Measurements from ENCODE around the gene TTC7B.
"Not testable (repeated sequence)": the region's sequence is repeated elsewhere in the genome, so short reads cannot be mapped to it uniquely, and the experiment has no call there.

TTC7B gene, protein sequence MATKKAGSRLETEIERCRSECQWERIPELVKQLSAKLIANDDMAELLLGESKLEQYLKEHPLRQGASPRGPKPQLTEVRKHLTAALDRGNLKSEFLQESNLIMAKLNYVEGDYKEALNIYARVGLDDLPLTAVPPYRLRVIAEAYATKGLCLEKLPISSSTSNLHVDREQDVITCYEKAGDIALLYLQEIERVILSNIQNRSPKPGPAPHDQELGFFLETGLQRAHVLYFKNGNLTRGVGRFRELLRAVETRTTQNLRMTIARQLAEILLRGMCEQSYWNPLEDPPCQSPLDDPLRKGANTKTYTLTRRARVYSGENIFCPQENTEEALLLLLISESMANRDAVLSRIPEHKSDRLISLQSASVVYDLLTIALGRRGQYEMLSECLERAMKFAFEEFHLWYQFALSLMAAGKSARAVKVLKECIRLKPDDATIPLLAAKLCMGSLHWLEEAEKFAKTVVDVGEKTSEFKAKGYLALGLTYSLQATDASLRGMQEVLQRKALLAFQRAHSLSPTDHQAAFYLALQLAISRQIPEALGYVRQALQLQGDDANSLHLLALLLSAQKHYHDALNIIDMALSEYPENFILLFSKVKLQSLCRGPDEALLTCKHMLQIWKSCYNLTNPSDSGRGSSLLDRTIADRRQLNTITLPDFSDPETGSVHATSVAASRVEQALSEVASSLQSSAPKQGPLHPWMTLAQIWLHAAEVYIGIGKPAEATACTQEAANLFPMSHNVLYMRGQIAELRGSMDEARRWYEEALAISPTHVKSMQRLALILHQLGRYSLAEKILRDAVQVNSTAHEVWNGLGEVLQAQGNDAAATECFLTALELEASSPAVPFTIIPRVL

DNA sequence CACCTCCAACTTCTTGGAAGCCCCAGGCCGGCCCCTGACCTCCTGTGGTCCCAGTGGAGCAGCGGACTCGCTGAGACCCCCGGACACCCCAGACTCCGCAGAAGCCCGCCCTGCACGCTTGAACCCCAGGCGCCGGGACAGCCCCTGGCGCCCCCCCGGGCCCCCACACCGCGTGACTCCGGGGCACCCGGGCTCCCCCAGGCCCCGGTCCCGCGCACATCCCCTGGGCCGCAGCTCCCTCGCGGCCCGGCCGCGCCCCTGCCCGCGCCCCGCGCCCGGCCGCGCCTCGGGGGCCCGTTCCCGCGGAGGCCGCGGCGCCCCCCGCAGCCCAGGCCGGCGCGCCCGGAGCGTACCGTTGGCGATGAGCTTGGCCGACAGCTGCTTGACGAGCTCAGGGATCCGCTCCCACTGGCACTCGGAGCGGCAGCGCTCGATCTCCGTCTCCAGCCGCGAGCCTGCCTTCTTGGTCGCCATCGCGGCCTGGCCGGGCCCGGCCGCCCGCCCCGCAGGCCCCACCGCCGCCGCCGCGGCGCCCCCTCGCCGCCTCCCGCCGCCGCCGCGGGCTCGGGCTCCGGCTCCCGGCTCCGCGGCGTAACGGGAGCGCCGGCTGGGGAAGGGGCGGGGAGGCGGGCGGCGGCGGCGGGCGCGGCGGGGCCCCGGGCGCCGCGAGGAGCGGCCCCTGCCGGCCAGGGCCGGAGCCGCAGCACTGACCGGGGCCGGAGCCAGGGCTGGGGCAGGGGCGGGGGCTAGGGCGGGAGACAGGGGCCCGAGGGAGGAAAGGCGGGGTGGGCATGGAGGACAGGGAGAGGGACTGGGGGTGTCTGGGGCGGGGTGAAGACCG is at the start of gene TTC7B:
Gene TTC7B, minus strand, starts transcription at position 609 of the 841 bp plus-strand sequence. Its CDS starts 135 bp downstream, at position 474.
- no peak for DNase-seq

DNA sequence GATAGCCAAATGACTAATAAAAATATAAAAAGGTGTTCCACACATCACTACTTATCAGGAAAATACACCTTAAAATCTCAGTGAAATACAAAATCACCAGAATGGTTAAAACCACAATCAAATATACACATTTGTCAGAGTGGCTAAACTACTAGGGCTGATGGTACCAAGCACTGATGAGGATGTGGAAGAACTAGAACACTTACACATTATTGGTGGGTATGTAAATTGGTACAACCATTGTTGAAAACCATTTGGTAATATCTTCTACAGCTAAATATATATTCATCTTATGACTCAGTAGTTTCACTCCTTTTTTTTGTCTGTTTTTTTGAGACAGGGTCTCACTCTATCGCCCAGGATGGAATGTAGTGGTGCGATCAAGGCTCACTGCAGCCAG is 48.5 kb upstream of the TTC7B start:
- no peak for DNase-seq

DNA sequence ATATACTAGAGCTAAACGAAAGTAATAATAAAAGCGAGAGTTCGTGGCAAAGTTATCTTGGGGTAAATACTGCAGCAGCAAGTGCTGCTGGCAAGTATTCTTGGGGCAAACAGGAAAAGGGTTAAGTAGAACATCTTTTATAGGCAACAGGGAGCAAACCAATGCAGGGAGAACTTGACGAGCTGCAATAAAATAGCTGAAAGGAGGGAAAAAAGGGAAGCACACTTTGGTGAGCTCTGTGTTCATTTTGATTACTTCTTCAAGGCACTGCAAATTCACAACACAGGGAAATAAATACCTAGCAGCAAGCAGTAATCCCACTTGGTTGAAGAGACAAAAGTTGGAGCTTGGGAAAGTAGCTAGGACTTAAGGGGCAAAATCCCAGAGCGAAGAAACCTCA is 42.3 kb upstream of the TTC7B start:
- DNase-seq = no peak

DNA sequence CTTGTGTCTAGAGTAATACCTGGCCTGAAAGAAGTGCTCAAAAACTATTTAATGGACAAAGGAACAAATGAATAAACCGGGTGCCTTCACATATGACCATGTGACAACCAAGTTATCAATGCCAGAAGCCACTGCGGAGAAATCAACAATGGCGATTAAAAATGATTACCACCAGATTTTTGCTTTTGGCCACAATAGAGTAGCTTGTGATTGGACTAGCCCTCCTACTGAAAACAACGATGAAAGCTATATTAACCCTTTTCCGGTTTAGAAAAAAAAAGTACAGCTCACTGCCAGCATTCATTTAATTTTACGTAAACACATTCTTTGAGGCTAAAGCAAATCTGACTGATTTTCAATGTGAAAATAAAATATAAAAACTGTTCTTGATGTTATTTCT is 41.6 kb upstream of the TTC7B start:
- no peak for DNase-seq

DNA sequence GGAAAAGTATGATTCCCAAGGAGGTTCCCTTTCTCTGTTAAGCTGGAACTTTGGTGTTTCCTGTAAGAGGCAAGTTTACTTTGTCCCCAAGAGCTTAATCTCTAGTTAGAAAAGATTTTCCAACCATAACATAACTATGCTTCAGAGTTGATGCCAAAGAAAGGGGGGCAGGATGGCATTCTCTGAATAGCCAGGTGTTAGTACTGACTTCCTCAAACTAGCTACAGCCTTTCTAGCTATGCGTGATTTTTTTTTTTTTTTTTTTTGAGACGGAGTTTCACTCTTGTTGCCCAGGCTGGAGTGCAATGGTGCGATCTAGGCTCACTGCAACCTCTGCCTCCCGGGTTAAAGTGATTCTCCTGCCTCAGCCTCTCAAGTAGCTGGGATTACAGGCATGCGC is 39.9 kb upstream of the TTC7B start:
- not testable (repeated sequence) for DNase-seq

DNA sequence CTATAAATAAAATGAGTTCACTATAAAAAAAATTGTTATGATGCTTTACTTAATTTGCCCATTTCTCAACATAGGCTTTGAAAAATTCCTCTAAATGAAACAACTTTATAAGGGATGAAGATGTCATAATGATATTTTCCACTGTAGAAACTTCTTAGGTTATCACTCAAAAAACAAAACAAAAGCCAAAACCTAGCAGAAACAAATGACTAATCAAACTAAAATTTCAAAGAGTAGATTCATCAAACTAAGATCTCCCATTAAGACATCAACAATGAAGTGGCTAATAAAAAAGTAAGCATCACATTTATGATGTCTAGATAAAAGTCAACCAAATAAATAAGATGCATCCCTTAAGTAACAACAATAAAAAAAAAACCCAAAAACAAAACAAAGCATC is 36.9 kb upstream of the TTC7B start:
- no peak for DNase-seq

DNA sequence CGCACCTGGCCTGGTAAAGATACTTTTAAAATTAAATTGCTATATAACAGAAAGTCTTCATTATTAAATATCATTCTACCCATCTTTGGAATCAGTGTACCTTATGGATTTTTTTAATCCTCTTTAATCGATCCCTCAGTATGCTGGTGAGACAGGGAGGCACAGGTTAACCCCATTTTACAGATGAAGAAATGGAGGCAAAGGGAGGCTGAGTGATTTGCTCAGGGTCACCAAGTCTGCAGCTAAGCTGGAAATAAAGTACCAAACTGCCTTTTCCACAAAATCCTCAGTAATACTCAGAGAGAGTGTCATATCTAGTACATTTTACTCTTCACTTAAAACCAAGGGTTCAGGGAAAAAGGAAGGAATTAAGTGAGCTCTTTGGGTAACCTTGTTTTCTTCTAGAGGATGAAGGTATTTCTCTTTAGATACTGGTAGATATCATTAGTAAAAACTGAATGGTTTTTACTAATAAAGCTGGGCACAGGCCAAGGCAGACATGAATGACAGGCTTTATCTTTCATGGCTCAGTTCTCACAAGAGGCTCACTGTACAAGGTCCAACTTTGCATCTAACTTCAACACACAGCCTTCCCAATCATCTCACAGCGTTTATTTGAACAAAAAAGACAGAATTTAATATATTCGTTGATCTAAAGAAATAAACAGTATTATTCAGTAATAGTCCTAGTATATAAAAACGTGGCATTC is 35.3 kb upstream of the TTC7B start:
- DNase-seq = no peak

DNA sequence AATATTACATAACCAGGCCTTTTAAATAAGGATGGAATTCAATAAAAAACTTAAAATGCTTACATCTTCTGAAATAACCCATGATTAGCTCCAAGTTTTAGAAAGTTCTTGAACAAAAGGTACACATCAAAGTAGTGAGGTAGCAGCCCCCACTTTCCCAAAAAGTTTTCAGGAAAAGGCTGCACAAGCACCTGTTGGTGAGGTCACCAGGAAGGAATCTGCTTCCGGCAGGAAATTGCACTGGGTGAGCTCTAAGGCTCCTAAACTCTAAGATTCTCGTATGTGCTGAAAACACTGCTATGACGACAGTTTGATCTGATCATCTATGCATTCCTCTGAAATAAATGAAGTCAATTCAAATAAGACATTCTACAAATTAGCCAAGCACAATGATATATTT is 34.3 kb upstream of the TTC7B start:
- DNase-seq = no peak

DNA sequence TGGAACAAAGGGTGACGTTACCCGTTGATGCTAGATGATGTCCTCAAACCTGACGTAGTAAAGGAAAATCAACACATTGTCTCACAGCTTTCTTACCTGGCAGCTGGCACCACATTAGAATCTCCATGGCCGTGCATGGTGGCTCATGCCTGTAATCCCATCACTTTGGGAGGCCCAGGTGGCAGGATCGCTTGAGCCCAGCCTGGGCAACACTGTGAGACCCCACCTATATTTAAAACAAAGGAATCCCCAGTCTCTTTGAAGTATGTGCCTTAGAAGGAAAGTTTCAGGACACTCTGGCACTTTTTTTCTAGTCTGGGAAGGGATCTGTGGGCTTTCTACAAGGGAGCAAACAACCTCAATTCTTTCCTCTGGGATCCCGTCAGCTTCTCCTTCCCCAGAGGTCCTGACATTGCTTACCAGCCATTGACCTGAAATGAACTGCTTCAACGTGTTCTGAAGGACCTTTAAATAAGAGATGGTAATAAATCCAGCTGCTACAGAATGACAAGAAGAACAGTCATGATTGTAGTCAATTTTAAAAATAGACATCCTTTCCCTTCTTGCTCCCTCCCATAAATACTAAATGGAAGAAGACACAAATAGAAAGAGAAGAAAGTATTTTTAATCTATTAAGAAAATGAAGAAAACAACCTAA is 33.7 kb upstream of the TTC7B start:
- DNase-seq = no peak

DNA sequence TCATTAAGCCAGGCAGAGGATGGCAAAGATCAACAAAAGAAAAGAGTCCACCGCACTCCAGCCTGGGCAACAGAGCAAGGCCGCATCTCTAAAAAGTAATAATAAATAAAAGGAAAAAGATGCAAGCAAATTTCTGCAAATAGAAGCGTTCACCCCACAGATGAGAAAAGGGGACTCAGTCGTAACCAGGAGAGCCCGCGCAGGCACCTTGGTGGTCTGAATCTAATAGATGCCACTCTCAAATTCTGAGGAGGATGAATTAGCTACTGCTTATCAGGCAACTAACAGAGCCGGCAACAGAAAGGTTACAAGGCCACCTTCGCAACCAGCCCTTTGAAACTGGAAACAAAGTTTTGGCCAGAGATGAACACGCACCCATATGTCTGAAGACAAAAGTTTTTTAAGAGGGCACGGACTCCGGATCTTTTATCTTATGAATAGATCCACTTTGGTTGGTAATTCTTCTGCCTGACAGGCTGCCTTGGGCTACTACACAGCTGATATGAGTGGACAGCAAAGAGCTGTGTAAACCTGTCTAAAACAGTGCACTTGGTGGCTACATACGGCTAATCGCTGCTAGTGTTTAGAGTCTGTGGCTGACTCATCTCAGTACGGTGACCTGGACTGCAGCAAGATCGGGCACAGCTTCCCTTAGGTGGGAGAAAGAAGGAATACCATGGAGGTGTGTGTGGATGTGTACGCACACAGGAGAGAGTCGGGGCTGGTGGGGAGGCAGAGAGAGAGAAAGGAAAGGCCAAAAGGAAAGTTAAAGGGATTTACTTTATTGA is 32.9 kb upstream of the TTC7B start:
- DNase-seq = no peak

DNA sequence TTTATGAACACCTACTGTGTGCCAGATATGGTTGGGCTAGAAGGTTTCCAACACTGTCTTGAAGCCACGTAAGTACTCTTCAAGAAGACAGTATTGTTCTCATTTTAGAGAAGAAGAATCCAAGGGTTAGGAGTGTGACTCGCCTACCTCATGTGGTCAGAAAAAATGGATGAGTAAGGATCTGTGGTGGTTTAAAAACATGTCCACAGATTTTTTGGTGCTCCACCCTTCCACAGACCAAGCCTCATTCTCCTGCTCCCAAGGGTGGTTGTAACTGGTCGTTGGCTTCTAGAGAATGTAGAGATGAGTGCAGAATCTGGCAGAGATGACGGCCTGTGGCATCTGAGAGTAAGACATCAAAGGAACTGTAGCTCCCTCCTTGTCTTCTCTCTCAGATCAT is 30.3 kb upstream of the TTC7B start:
- DNase-seq = no peak

DNA sequence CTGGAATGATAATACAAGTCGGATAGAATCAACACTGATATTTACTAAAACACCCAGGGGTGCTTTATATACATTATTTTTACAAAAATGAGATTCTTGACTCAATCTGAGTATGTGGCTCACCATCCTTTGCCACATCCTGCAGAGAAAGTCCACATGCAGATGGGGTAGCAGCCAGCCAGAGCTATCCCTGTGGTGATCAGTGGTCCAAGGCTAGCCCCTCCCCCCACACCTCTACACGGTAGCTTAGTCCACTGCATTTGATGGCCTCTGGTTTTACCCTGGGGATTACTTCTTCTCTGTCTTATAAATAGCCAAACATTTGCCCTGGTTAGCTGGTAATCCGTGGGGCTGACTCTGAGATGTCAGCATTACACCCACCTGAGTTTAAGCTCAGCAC is 28.1 kb upstream of the TTC7B start:
- no peak for DNase-seq

DNA sequence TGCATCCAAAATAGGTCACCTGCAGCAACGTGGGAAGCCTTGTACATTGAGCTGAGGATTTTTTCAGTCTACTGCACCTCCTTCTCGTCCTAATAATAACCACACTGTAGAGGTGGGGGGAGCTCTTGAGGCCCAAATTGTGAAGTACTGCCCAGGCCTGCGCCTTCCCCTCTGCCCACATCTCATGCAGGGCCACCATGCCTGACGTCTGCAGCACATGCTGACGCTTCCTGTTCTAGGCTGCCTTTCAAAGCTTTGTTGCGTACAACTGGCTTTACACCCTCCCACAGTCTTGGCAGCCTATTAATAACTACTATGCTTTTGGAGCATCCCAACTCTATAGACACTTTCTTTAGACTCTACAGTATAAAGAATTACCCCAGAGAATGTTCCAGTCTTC is 26.5 kb upstream of the TTC7B start:
- DNase-seq = no peak

DNA sequence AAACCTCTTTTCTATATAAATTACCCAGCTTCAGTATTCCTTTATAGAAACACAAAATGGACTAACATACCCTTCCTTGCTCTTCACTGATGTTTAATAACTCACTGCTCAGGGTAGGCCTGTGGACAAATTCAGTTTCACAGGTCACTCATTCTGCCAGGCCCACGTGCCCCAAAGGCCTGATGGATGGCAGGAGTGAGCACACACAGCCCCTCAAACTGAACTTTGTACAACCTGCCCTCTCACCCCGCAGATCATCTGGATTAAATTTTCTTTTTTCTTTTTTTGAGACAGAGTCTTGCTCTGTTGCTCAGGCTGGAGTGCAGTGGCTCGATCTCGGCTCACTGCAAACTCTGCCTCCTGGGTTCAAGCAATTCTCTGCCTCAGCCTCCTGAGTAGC is 24.4 kb upstream of the TTC7B start:
- not testable (repeated sequence) for DNase-seq

DNA sequence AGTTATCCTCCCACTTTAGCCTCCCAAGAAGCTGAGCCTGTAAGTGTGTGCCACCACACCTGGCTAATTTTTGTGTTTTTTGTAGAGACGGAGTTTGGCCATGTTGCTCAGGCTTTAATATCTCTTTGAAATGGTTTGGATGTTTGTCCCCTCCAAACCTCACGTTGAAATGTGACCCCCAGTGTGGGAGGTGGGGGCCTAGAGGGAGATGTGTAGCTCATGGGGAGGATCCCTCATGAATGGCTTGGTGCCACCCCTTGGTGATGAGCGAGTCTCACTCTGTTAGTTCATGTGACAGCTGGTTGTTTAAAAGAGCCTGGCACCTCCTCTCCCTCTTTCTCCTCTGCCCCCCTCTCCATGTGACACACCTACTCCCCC is 23.6 kb upstream of the TTC7B start:
- DNase-seq = no peak

DNA sequence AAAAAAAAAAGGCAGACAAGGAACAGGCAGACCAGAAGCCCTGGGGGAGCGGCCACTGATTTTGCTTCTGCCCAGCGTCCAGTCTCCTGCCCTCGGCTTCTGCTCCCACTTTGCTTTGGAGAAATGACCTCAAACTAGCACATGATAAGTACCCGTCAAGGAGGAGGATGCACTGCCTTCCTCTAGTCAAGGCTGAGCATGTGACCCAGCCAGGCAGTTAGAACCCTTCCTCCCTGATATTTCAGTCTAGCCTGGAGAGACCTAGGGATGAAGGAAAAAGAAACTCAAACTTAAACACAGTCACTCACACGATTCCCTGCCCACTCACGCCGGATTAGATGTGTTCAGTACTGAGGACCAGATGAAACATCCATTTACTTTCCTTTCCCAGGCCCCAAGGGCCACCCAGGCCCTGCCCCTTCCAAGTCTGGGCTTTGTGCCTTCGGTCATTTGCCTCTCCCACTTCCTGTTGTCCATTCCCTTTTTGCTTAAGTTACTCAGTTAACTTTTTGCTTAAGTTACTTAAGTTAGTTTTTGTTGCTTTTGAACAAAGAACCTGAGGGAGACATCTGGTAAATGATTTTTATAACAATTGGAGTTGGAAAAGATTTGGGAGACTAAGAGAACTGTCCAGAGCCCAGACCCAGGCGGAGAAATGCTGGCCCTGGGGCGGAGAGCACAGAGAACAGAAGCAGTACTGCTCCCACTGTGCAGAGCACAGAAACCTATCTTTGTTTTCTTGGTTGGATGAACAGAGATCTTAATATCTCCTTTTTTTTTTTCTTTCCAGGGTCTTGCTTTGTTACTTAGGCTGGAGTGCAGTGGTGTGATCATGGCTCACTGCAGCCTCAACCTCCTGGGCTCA is 23.0 kb upstream of the TTC7B start:
- DNase-seq = no peak

DNA sequence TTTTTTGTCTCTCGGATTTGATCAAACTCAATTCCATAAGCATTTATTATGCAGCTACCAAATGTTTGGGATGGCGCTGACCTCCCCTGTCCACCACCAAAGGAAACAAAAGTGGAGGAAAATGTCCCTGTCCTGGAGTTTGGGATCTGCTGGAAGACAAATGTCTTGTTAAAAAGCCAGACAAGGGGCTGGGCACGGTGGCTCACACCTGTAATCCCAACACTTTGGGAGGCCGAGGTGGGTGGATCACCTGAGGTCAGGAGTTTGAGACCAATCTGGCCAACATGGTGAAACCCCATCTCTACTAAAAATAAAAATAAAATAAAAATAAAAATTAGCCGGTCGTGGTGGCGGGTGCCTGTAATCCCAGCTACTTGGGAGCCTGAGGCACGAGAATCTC is 22.3 kb upstream of the TTC7B start:
- not testable (repeated sequence) for DNase-seq

DNA sequence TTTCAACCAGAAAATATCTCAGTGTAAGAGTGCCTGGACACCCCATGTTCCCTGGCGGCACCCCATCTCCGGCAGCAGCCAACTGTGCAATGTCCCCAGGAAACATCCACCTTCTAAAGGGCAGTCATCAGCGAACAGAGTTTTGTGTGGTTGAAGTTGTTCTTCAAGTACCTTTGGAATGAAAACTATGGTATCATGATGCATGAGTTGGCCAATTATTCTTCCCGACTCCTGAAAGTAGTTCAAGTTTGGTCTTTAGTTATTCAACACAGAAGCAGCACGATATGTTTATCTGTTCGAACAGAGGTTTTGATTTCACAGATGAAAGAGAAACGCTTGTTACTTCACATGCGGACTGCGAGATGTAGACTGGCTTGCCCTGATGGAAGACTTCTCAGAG is 21.1 kb upstream of the TTC7B start:
- no peak for DNase-seq

DNA sequence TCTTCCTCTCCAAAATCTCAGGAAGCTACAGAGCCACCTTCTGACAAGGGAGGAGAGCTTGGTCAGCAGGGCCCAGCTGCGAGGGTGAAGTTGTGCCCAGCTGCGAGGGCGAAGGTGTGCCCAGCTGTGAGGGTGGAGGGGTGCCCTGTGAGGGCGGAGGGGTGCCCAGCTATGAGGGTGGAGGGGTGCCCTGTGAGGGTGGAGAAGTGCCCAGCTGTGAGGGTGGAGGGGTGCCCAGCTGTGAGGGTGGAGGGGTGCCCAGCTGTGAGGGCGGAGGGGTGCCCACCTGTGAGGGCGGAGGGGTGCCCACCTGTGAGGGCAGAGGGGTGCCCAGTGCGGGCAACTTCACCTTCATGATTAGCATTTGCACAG is 20.4 kb upstream of the TTC7B start:
- no peak for DNase-seq

DNA sequence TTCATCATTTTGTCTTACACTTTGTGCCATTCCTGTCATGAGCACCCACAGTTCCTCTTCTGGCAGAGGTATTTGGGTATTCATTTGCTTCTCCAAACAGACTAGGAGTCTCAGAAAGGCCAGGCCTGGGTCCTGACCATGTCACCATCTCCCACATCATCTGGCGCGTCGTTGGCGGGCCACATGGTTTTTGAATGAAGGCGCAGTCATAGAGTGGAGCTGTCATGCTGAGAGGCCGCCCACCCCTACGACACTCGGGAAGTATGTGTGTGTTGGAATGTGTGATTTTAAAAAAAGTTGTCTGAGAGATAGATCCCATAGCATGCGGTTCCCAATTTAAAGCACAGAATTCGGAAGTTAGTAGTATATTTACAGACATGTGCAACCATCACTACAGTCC is 15.6 kb upstream of the TTC7B start:
- DNase-seq = no peak

Measured in hematopoietic multipotent progenitor cell treated with erythropoietin and hydrocortisone succinate and interleukin-3 and kit ligand, for 8 days (in vitro differentiated cells).